ENCODE measurements around the gene PLK4.

DNA sequence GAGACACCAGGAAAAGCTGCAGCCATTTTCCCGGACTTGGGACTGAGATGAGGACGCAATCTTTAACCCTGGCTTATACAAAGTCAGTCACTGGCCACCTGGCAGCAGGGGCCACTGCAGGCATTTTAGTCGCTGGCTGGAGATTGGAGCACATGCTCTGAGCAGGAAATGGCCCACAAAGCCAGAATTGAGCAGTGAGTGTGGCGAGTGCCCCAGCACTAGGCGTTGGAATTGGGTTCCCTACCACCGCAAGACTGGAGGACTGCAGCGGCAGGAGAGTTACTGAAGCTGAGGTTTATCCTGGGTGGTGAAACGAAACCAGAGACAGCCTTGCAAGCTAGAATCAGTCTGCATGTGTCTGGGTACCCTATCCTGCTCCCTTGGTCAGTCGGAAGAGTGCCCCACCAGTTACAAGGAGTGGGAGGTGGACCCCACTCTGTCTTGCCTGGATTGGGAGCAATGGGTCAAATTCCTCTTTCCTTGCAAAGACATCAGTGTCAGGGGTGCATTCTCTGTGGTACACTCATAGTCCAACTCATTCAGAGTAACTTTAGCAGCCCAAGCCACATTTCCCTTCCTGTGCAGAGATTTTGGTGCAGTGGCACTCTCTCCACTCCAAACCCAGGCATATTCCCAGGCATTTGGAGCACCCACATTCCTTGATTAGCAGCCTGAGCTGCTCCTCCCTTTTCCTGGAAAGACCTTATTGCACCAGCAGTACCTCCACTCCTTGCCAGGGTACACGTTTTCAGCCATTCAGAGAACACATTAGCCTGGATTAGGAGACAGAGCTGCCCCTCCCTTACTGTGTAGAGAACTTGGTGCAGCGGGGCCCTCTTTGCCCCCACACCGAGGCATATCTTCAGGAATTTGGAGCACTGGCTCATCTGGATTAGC, 36.7 kb upstream of the PLK4 start:
- TF ChIP-seq RFX5 (IDR thresholded peaks at IDR 0.05; ENCODE audit: low read depth, low read length) (no peak), POLR2A (IDR thresholded peaks at IDR 0.05; ENCODE audit: low read depth, low read length) (no peak), BHLHE40 (IDR thresholded peaks at IDR 0.05; ENCODE audit: low read depth, low read length) (no peak), RAD21 (IDR thresholded peaks at IDR 0.05; ENCODE audit: low read length) (no peak), CEBPB (IDR thresholded peaks at IDR 0.05; ENCODE audit: low read depth, low read length) (no peak), FOS (IDR thresholded peaks at IDR 0.05; ENCODE audit: low read depth, low read length) (no peak), SMC3 (IDR thresholded peaks at IDR 0.05; ENCODE audit: low read depth, low read length) (no peak), RCOR1 (IDR thresholded peaks at IDR 0.05; ENCODE audit: insufficient replicate concordance, low read length) (no peak)
- TF ChIP-seq, protein P1, sequence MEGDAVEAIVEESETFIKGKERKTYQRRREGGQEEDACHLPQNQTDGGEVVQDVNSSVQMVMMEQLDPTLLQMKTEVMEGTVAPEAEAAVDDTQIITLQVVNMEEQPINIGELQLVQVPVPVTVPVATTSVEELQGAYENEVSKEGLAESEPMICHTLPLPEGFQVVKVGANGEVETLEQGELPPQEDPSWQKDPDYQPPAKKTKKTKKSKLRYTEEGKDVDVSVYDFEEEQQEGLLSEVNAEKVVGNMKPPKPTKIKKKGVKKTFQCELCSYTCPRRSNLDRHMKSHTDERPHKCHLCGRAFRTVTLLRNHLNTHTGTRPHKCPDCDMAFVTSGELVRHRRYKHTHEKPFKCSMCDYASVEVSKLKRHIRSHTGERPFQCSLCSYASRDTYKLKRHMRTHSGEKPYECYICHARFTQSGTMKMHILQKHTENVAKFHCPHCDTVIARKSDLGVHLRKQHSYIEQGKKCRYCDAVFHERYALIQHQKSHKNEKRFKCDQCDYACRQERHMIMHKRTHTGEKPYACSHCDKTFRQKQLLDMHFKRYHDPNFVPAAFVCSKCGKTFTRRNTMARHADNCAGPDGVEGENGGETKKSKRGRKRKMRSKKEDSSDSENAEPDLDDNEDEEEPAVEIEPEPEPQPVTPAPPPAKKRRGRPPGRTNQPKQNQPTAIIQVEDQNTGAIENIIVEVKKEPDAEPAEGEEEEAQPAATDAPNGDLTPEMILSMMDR (conservative IDR thresholded peaks at IDR 0.05; ENCODE audit: low read depth, low read length): no peak
- TF ChIP-seq, protein P2, sequence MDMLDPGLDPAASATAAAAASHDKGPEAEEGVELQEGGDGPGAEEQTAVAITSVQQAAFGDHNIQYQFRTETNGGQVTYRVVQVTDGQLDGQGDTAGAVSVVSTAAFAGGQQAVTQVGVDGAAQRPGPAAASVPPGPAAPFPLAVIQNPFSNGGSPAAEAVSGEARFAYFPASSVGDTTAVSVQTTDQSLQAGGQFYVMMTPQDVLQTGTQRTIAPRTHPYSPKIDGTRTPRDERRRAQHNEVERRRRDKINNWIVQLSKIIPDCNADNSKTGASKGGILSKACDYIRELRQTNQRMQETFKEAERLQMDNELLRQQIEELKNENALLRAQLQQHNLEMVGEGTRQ (IDR thresholded peaks at IDR 0.05; ENCODE audit: low read depth, low read length): no peak
